ENCODE data around the gene SERINC2.

DNA sequence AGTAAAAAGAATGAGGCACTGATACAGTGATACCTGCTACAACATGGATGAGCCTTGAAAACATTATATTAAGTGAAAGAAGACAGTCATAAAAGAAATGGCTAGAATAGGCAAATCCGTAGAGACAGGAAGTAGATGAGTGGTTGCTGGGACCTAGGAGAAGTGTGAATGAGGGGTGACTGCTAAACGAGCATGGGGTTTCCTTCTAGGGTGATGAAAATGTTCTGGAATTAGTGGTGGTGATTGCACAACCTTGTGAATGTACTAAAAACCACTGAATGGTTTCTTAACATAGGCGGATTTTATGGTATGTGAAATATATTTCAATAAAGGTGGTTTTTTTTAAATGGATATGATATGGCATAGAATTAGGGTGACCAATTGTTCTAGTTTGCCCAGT is 12.6 kb upstream of the SERINC2 start:
- TF ChIP-seq CTCF (conservative IDR thresholded peaks at IDR 0.05; ENCODE audit: low read depth in 2 of 2) (no peak), STAT1 (IDR thresholded peaks at IDR 0.05; ENCODE audit: unreplicated experiment) (no peak)

Measured in GM23338 (cell line).